GM20431 (cell line): ENCODE data around the gene CCDC34.

Experiments used
- in situ Hi-C: fragments of 300-500 bp; cut with MseI, MboI; formaldehyde crosslinking; loops from one replicate; pipeline ENCODE4 v1.15.0; 2020; ENCODE audit warnings: low sequenced_read_pairs; ENCODE audit not compliant: unreplicated experiment

CCDC34 gene

GRCh38 chr11:27392278-27393114, 29.5 kb upstream of the CCDC34 start:
- in situ Hi-C loops = no loop called here

- in situ Hi-C loops = no loop called here
These were observed 28.5 kb upstream of the CCDC34 start for GRCh38 chr11:27391331-27392015.

- in situ Hi-C loops = no loop called here
These were observed 27.6 kb upstream of the CCDC34 start for GRCh38 chr11:27390318-27391295.

GRCh38 chr11:27388869-27389268, 25.9 kb upstream of the CCDC34 start:
- in situ Hi-C loops = no loop called here

GRCh38 chr11:27388001-27388400, 25.0 kb upstream of the CCDC34 start:
- in situ Hi-C loops = no loop called here

GRCh38 chr11:27387362-27387761, 24.3 kb upstream of the CCDC34 start:
- in situ Hi-C loops = no loop called here

- in situ Hi-C loops = no loop called here
These were observed 23.3 kb upstream of the CCDC34 start for GRCh38 chr11:27386181-27386845.

- in situ Hi-C loops = no loop called here
These were observed 22.2 kb upstream of the CCDC34 start for GRCh38 chr11:27385245-27385644.

GRCh38 chr11:27384227-27384626, 21.2 kb upstream of the CCDC34 start:
- in situ Hi-C loops = no loop called here

GRCh38 chr11:27383645-27384044, 20.6 kb upstream of the CCDC34 start:
- in situ Hi-C loops = no loop called here

- in situ Hi-C loops = no loop called here
These were observed 18.2 kb upstream of the CCDC34 start for GRCh38 chr11:27381238-27381666.

GRCh38 chr11:27380771-27381170, 17.8 kb upstream of the CCDC34 start:
- in situ Hi-C loops = no loop called here

GRCh38 chr11:27379449-27379848, 16.4 kb upstream of the CCDC34 start:
- in situ Hi-C loops = no loop called here

- in situ Hi-C loops = no loop called here
These were observed 12.4 kb upstream of the CCDC34 start for GRCh38 chr11:27375370-27375769.

- in situ Hi-C loops = no loop called here
These were observed 11.0 kb upstream of the CCDC34 start for GRCh38 chr11:27373856-27374602.

GRCh38 chr11:27373392-27373791, 10.4 kb upstream of the CCDC34 start:
- in situ Hi-C loops = no loop called here

- in situ Hi-C loops = no loop called here
These were observed 9.1 kb upstream of the CCDC34 start for GRCh38 chr11:27372164-27372563.

- in situ Hi-C loops = no loop called here
These were observed 8.5 kb upstream of the CCDC34 start for GRCh38 chr11:27371489-27371888.

GRCh38 chr11:27370374-27370773, 7.4 kb upstream of the CCDC34 start:
- in situ Hi-C loops = no loop called here
